NCI-H2107 (cell line): ENCODE measurements around the gene INPP5D.
"Not testable (repeated sequence)": the region's sequence is repeated elsewhere in the genome, so short reads cannot be mapped to it uniquely, and the experiment has no call there.

Experiments used
- DNase-seq: peaks from one replicate; lab custom pipeline; 2025; lab: John Stamatoyannopoulos, UW

The INPP5D gene

GRCh38 chr2:233059797-233060500, at the start of gene INPP5D:
Gene INPP5D, plus strand, starts transcription at chr2:233060342. Its CDS starts 137 bp downstream, at chr2:233060479.
- DNase-seq: no peak

DNA sequence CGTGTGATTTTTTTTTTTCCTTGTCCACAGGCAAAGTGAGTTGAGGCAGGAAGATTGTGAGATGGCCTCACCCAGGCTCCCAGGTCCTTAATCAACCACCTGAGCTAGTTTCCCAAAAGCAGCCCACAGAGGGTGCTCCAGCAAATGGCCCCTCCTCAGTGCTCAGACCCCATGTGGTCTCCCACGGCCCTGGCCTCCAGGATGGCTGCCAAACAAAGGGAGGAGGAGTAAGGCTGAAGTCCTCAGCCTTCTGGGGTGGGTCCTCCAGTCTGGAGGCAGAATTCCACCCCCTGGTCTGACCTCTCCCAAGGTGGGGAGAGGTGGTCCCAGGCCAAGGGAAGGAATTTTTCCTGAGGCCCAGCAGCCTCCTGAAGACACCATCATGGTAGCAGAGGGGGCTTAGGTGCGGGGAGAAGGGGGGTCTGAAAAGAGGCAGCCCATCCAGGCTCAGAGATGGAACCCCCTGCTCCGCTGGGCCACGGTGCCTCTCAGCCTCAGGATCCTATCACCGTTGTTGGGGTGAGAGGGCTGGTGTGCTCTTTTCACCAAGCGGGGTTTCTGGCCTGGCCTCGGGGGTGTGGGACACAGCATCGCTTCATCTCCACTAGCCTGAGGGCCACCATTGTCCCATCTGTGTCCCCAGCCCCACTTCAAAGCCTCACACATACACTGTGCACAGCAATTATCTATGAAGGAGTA, 49.4 kb upstream of the INPP5D start:
- DNase-seq: no peak

DNA sequence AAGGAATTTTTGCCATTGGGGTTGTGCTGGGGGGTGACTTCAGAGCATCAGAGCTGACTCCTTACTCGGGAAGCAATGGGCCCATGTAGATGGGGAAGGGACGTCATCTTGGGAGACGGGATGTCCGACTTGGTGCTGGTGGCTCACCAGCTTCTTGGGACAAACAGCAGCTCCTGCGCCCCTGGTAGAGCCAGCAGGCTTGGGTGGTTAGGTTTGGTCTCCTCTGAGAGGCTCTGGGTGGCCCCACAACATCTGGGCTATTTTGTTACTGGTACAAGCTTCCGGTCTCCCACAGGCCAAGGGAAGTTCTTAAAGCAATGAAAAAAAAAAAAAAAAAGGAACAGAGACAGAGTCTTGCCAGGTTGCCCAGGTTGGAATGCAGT, 48.9 kb upstream of the INPP5D start:
- DNase-seq: no peak

GRCh38 chr2:233011702-233012131, 48.4 kb upstream of the INPP5D start:
- DNase-seq: no peak

GRCh38 chr2:233012301-233012971, 47.7 kb upstream of the INPP5D start:
- no peak for DNase-seq

DNA sequence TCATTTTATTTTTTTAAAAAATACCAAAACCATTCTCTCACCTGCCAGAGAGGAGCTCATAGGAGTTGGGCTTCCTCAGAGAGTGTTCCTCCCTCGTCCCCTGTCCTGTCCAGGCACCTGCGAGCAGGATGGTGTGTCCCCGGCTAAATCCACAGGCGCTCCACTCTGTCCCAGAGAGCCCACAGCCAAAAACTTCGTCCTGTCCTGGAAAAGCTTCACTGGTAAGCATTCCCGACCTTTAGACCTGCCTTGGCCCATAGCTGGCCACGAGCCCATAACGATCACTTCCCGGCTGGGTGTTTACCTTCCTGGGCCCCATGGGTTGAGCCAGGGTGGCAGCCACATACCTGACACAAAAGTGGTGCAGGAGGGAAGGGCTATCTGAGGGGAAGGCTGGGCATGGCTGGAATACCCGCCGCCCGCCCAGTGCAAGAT, 47.1 kb upstream of the INPP5D start, which contains the start of gene NGEF:
Gene NGEF, minus strand, starts transcription at position 230 of the 435 bp plus-strand sequence. CDS start 38,366 bp downstream, outside the sequence.
- no peak for DNase-seq

- DNase-seq: no peak
These were observed 46.5 kb upstream of the INPP5D start for GRCh38 chr2:233013650-233014049.

DNA sequence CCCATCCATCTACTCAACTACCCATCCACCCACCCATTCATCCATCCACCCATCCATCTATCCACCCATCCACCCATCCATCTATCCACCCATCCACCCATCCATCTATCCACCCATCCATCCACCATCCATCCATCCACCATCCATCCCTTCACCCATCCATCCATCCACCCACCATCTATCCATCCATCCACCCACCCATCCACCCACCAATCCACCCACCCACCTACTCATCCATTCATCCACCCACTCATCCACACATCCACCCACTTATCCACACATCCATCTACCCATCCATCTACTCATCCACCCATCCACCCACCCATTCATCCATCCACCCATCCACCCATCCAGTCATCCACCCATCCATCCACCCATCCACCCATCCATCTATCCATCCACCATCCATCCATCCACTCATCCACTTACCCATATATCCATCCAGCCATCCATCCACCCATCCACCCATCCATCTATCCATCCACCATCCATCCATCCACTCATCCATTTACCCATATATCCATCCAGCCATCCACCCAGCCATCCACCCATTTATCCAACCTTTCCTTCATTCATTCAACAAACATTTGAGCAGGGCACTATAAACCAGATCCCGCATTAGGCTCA, 45.0 kb upstream of the INPP5D start:
- DNase-seq: no peak

DNA sequence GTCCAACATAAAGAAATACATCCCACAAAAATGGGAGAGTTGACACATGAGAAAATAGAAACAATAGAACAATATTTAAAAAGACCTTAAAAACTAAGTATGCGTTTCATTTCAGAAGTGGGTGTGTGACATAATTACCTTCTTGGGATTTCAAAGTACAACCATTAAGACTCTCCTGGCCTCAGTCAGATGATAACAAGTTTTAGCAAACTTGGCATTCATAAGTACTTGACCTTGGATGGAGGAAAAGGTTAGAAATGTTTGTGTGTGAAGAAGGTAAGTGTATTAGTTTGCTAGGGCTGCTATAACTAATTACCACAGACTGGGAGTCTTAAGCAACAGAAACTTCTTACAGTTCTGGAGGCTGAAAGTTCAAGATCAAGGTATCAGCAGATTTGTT, 42.2 kb upstream of the INPP5D start:
- DNase-seq: no peak

GRCh38 chr2:233019610-233020009, 40.5 kb upstream of the INPP5D start:
- DNase-seq: not testable (repeated sequence)

DNA sequence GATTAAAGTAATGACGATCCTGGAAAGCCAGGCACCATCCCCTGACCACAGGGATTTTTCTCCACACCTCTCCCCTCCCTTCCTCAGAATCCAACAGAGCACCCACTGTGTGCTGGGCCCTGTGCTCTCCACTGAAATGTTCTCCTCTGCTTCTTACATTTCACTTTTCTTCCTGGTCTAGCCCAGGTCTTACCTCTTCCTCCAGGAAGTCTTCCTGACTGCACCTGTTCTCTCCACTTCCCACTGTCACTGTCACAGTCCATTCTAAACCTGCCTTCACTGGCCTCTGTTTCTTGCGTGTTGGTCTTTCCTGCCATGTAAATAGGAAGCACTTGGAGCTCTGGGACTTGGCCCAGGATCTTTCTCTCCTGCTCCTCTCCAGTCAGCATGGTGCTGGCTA, 39.7 kb upstream of the INPP5D start:
- DNase-seq: no peak

DNA sequence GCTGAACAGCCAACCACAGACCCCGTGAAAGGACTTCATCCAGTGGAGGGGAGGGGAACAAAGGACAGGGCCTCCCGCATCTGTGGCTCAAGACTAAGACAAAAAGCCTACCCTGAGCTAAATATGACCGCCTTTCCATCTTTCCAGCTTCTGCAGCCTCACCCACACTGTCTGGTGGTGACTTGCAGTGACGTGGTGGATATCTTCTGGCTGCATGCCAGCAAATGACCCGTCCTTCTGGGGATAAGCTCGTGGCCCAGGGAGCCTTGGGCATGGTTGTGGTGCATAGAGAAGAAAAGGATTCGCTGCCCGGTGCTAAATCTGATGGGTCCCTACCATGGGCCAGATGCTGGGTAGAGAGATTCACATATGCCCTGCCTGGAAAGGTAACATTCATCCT, 38.4 kb upstream of the INPP5D start:
- no peak for DNase-seq

DNA sequence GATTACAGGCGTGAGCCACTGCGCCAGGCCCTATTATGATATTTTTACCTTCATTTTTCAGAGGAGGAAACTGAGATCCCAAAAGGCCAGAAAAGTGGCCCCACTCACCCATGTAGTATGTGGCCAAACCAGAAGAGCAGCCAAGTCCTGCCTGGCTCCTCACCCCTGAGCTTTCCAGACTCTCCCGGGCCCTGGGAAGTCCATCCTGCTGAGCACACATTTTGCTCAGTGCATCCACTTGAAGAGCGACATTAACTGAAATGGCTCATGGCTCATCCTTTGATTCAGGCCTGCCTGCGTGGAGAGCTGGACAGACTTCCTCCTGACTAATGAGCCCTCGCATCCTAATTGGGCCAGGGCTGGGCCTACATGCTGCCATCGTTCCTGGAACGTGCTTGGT, 37.6 kb upstream of the INPP5D start:
- DNase-seq: no peak

DNA sequence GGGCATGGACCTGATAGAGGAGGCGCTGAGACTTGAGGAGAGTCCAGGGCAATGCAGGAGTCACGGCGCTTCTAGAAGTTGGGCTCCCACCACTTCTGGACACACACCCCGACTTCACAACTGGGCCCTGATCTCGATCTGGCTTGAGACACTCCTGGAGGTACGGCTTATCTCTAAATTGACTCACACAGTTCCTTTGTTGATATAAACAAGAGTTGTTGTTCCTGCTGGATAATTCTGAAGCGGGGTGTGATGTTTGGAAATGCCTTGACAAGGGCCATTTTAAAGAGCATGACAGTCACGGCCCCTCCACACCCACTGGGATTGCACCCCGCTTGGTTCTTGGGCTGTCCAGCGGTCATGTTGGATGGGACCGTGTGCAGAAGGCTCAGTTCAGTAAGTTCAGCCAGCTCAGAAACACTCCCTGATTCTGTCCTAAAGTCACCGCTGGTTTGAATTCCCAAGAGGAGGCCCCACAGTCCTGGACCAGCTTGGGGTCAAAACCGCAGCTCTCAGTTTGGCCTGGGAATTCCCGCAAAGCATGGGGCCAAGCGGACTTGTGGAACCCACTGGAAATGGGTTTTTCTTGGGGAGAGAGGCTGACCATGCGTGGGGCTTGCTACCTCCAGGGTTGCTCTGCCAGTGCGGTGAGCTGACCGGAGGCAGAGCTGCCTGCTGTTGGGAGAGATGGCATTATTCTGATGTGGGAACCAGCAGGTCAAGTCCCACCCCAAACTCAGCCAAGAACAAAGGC, 37.0 kb upstream of the INPP5D start:
- DNase-seq: no peak

- DNase-seq: no peak
These were observed 36.3 kb upstream of the INPP5D start for GRCh38 chr2:233023761-233024410.

DNA sequence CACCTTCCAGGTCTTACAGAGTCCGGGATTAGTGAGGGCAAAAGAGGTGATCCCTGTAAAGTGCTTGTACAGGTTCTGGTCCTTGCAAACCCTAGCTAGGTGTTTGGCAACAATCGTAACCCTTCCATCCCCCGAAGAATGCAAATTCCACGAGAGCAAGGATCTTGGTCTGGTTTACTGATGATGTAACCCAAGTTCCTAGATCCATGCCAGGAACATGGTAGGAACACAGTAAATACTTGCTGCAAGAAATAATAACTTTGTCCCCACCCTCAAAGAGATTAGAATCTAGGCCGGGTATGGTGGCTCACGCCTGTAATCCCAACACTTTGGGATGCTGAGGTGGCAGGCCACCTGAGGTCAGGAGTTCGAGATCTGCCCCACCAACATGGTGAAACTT, 34.4 kb upstream of the INPP5D start:
- no peak for DNase-seq

DNA sequence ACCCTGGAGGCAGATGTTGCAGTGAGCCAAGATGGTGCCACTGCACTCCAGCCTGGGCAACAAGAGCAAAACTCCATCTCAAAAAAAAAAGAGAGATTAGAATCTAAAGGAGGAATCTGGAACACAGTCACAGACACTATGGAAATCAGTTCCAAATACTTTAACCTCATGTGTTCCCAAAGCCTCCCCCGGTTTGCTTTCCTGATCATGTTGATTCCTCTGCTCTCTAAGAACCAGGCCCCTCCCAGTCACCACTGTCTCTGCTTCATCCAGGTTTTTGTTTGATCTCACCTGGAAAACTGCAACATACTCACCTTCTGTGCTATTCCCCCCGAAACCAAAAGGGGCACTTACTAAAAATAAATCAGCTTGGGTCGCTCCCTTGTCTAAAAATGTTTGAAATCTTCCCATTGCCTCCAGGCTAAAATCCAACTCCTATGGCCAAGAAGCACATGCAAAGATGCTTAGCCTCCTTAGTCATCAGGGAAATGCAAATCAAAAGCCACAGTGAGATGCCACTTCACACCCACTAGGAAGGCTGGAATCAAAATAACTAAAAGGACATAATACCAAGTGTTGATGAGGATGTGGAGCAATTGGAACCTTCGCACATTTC, 33.8 kb upstream of the INPP5D start:
- DNase-seq: no peak

DNA sequence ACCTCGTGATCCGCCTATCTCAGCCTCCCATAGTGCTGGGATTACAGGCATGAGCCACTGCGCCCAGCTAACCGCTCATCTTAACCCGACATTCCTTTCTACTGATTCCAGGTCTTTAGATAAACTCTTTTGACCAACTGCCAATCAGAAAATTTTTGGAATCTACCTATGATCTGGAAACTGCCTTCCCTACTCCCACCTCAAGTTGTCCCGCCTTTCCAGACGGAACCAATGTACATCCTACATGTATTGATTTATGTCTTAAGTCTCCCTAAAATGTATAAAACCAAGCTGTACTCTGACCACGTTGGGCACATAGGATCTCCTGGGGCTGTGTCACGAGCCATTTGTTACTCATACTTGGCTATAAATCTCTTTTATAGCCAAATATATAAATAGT, 30.8 kb upstream of the INPP5D start:
- no peak for DNase-seq

DNA sequence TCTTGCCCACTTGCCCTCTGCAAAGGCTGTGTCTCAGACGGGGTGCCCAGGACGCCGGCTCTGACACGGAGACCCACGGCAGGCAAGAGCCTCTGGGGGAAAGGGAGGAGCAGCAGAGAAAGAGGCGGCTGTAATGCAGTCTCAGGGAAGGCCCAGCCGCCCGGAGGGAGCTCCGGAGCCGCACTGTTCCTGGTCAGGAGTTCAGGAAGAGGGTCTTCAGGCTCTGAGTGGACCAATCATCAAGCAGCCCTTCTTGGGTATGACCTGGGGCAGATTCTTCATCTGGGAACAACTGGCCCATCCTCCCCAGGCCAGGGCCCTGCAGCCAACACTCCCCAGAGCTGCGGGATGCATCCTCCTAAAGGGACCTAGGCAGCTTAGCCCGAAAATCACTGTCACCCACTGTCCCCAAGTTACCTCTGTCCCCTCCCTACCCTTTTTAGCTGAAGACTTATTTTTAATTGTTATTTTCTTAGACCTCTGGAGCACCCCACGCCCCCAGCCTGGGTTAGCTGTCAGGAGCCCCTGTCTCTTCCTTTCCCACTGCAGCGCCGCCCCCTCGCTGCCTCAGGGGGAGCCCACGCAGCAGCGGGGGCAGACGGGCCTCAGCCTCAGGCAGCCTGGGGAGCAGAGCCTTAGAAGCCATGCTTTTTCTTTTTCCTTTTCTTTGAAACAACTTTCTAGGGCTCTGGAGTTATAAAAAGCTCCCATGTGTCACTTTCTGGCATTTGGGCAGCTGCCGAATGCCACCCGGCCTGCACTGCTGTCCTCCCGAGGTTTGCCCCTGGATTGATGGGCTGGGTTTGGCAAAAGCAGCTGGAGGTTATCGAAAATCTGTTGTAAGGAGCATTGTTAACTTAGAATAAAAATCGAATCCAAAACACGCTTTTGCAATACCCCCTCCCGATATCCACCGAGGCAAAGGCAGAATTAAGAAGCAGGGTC, 28.3 kb upstream of the INPP5D start:
- no peak for DNase-seq
